GM13977 (cell line): ENCODE results near the gene TMEM240.
"Not testable (repeated sequence)": the region's sequence is repeated elsewhere in the genome, so short reads cannot be mapped to it uniquely, and the experiment has no call there.

Experiments
- DNase-seq: peaks from one replicate; pipeline ENCODE4 v3.0.0; 2012; ENCODE audit warnings: low spot score
- in situ Hi-C: fragments of 300-500 bp; cut with MboI; formaldehyde crosslinking; loops from one replicate; pipeline ENCODE4 v1.12.0; 2022; ENCODE audit warnings: low sequenced_read_pairs, low pct_unique_long_range_greater_than_20kb, mixed read lengths, inconsistent platforms; ENCODE audit not compliant: unreplicated experiment
- TF ChIP-seq, protein P1 (sequence below): IDR thresholded peaks from 2 replicates; pipeline ENCODE4 v1.5.1; 2012; ENCODE audit warnings: mild to moderate bottlenecking, control low read depth; ENCODE audit not compliant: insufficient read depth; ENCODE audit errors: extremely low read depth, missing control alignments

The TMEM240 gene

GRCh38 chr1:1563688-1564087 lies 23.3 kb upstream of the TMEM240 start:
- TF ChIP-seq, protein P1, sequence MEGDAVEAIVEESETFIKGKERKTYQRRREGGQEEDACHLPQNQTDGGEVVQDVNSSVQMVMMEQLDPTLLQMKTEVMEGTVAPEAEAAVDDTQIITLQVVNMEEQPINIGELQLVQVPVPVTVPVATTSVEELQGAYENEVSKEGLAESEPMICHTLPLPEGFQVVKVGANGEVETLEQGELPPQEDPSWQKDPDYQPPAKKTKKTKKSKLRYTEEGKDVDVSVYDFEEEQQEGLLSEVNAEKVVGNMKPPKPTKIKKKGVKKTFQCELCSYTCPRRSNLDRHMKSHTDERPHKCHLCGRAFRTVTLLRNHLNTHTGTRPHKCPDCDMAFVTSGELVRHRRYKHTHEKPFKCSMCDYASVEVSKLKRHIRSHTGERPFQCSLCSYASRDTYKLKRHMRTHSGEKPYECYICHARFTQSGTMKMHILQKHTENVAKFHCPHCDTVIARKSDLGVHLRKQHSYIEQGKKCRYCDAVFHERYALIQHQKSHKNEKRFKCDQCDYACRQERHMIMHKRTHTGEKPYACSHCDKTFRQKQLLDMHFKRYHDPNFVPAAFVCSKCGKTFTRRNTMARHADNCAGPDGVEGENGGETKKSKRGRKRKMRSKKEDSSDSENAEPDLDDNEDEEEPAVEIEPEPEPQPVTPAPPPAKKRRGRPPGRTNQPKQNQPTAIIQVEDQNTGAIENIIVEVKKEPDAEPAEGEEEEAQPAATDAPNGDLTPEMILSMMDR: no peak
- no peak for DNase-seq
- in situ Hi-C loops: no loop called here

GRCh38 chr1:1562556-1563195 lies 22.3 kb upstream of the TMEM240 start:
- in situ Hi-C loops: no loop called here
- TF ChIP-seq, protein P1: no peak
- no peak for DNase-seq

DNA sequence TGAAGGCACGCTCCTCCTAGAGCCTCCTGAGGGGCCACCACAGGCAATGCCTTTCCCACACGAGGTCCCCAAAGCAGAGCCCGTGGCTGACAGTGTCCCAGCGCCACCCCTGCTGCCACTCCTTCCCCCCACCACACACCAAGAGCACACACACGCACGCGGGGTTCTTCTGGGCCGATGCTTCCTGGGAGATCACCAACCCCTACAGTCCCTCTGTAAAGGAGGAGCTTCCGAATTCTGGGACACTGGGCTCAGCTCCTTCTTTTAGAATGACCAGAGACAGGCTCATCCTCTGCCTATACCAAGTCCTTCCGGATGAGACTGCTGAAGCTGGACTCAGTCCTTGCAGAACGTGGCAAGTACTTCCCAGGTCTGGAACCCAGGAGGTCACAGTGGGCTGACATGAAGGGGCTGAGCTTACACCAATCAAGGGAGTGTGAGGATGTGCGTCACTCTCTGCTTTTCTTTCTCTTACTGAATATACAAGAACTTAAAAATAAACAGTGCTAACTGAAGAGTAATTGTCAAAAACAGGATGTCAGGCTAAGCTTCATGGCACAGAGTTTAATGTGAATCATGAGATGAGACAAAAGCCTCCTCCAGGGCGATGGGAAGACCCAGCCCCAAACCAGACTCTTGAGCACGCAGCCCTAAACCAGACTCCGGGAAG lies 21.5 kb upstream of the TMEM240 start:
- TF ChIP-seq, protein P1: no peak
- DNase-seq: no peak
- in situ Hi-C loops: no loop called here

GRCh38 chr1:1560178-1560577 lies 19.8 kb upstream of the TMEM240 start:
- TF ChIP-seq, protein P1: no peak
- no peak for DNase-seq
- in situ Hi-C loops: no loop called here

DNA sequence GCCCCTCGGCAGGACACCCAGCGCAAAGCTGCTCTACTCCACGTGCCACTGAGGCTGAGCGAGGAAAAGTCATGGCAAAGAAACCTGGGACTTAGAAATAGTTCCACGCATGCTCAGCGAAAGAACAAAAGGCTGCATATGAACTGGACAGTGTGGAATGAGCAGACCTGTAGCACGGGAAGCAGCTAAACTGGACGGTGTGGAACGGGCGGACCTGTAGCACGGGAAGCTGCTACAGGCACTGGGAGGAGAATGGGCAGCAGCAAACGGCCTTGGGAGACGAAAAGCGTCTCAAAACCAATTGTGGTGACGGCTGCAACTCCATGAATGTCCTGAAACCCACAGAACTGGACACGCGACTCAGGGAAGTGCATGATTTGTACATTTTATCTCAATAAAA lies 18.6 kb upstream of the TMEM240 start:
- DNase-seq: no peak
- TF ChIP-seq, protein P1: no peak
- in situ Hi-C loops: no loop called here

GRCh38 chr1:1558591-1558990 lies 18.2 kb upstream of the TMEM240 start:
- in situ Hi-C loops: no loop called here
- TF ChIP-seq, protein P1: no peak

GRCh38 chr1:1557688-1558087 lies 17.3 kb upstream of the TMEM240 start:
- DNase-seq, in situ Hi-C loops: not testable (repeated sequence)

More at GRCh38 chr1:1558591-1558990, 18.2 kb upstream of the TMEM240 start:
- no peak for DNase-seq

- DNase-seq, in situ Hi-C loops: not testable (repeated sequence)
Measured at GRCh38 chr1:1556961-1557360, 16.5 kb upstream of the TMEM240 start.
